ENCODE results near the gene RBBP8.

The RBBP8 gene

GRCh38 chr18:22956226-22956625 lies 23.1 kb downstream of the RBBP8 start:
- no peak for TF ChIP-seq CTCF (IDR thresholded peaks at IDR 0.05; ENCODE audit: low read depth, low read length)
- no peak for DNase-seq (ENCODE audit: low read depth in 2 of 2)
- no peak overlapping the region for H3K4me3 ChIP-seq (replicated peaks in 1 of 2; ENCODE audit: low read depth in 2 of 2, low read length in 2 of 2)

- no peak for DNase-seq (ENCODE audit: low read depth in 2 of 2)
- no peak for TF ChIP-seq CTCF (IDR thresholded peaks at IDR 0.05; ENCODE audit: low read depth, low read length)
- H3K4me3 ChIP-seq (replicated peaks in 1 of 2; ENCODE audit: low read depth in 2 of 2, low read length in 2 of 2), result no peak overlapping the region
Observed at GRCh38 chr18:22961156-22961555, 28.0 kb downstream of the RBBP8 start.

- no peak overlapping the region for H3K4me3 ChIP-seq (replicated peaks in 1 of 2; ENCODE audit: low read depth in 2 of 2, low read length in 2 of 2)
- TF ChIP-seq CTCF (IDR thresholded peaks at IDR 0.05; ENCODE audit: low read depth, low read length), result no peak
- no peak for DNase-seq (ENCODE audit: low read depth in 2 of 2)
Observed at GRCh38 chr18:22962004-22962403, 28.9 kb downstream of the RBBP8 start.

GRCh38 chr18:22964116-22964515 lies 31.0 kb downstream of the RBBP8 start:
- no peak for DNase-seq (ENCODE audit: low read depth in 2 of 2)
- no peak for TF ChIP-seq CTCF (IDR thresholded peaks at IDR 0.05; ENCODE audit: low read depth, low read length)
- no peak overlapping the region for H3K4me3 ChIP-seq (replicated peaks in 1 of 2; ENCODE audit: low read depth in 2 of 2, low read length in 2 of 2)

- DNase-seq (ENCODE audit: low read depth in 2 of 2), result no peak
- TF ChIP-seq CTCF (IDR thresholded peaks at IDR 0.05; ENCODE audit: low read depth, low read length), result no peak
- H3K4me3 ChIP-seq (replicated peaks in 1 of 2; ENCODE audit: low read depth in 2 of 2, low read length in 2 of 2), result no peak overlapping the region
Observed at GRCh38 chr18:22964722-22965121, 31.6 kb downstream of the RBBP8 start.

GRCh38 chr18:22971038-22971437 lies 37.9 kb downstream of the RBBP8 start:
- DNase-seq (ENCODE audit: low read depth in 2 of 2), result no peak
- no peak for TF ChIP-seq CTCF (IDR thresholded peaks at IDR 0.05; ENCODE audit: low read depth, low read length)
- H3K4me3 ChIP-seq (replicated peaks in 1 of 2; ENCODE audit: low read depth in 2 of 2, low read length in 2 of 2), result no peak overlapping the region

- H3K4me3 ChIP-seq (replicated peaks in 1 of 2; ENCODE audit: low read depth in 2 of 2, low read length in 2 of 2), result no peak overlapping the region
- TF ChIP-seq CTCF (IDR thresholded peaks at IDR 0.05; ENCODE audit: low read depth, low read length), result no peak
- DNase-seq (ENCODE audit: low read depth in 2 of 2), result no peak
Observed at GRCh38 chr18:22974001-22974400, 40.9 kb downstream of the RBBP8 start.
